Hepatocyte (in vitro differentiated cells): ENCODE data around the gene GABBR1. TPM values are rescaled to one million over a fixed set of nuclear protein-coding genes. Genes with fewer than 3 reads are reported as not detected.
"Not testable (repeated sequence)": the region's sequence is repeated elsewhere in the genome, so short reads cannot be mapped to it uniquely, and the experiment has no call there.

Experiments
- DNase-seq: peaks from one replicate; pipeline ENCODE4 v3.0.0-alpha.2; 2016; ENCODE audit warnings: low spot score
- H2AFZ ChIP-seq: fragments of 200-600 bp; sonication (generic); 2 replicates; pipeline ENCODE4 v1.6.0; 2016; ENCODE audit warnings: antibody characterized with exemption, mild to moderate bottlenecking
- H3K27ac ChIP-seq: fragments of 200-600 bp; sonication (generic); 2 replicates; pipeline ENCODE4 v1.5.1; 2016; ENCODE audit warnings: mild to moderate bottlenecking
- H3K27me3 ChIP-seq: fragments of 200-600 bp; sonication (generic); 2 replicates; pipeline ENCODE4 v1.6.1; 2016
- H3K36me3 ChIP-seq: fragments of 200-600 bp; sonication (generic); replicated peaks from 2 replicates; pipeline ENCODE4 v1.5.1; 2016; ENCODE audit warnings: low read depth; ENCODE audit not compliant: insufficient read depth
- H3K4me1 ChIP-seq: fragments of 200-600 bp; sonication (generic); 2 replicates; pipeline ENCODE4 v1.5.1; 2016; ENCODE audit warnings: mild to moderate bottlenecking, moderate library complexity; ENCODE audit not compliant: insufficient read depth
- H3K4me2 ChIP-seq: fragments of 200-600 bp; sonication (generic); 2 replicates; pipeline ENCODE4 v1.6.0; 2016
- H3K4me3 ChIP-seq: fragments of 200-600 bp; sonication (generic); 2 replicates; pipeline ENCODE4 v1.5.1; 2016; ENCODE audit warnings: mild to moderate bottlenecking
- H3K79me2 ChIP-seq: fragments of 200-600 bp; sonication (generic); 2 replicates; pipeline ENCODE4 v1.6.0; 2017; ENCODE audit warnings: mild to moderate bottlenecking
- H3K9me2 ChIP-seq: fragments of 200-600 bp; sonication (generic); replicated peaks from 2 replicates; pipeline ENCODE4 v1.6.0; 2017; ENCODE audit warnings: mild to moderate bottlenecking; ENCODE audit not compliant: insufficient read depth
- H3K9me3 ChIP-seq: fragments of 200-600 bp; sonication (generic); 2 replicates; pipeline ENCODE4 v1.5.1; 2016; ENCODE audit warnings: low read depth, mild to moderate bottlenecking
- H4K20me1 ChIP-seq: fragments of 200-600 bp; sonication (generic); 2 replicates; pipeline ENCODE4 v1.6.0; 2016; ENCODE audit warnings: mild to moderate bottlenecking; ENCODE audit not compliant: insufficient read depth, poor library complexity, severe bottlenecking
- EZH2 ChIP-seq: fragments of 200-600 bp; sonication (generic); IDR thresholded peaks from 2 replicates; pipeline ENCODE4 v1.6.1; 2016; ENCODE audit warnings: antibody characterized with exemption, mild to moderate bottlenecking, borderline replicate concordance
- EZH2phosphoT487 ChIP-seq: fragments of 200-600 bp; sonication (generic); IDR thresholded peaks from one replicate; pipeline ENCODE4 v1.6.1; 2018; ENCODE audit warnings: antibody characterized with exemption, mild to moderate bottlenecking, low read depth, moderate library complexity; ENCODE audit not compliant: unreplicated experiment, severe bottlenecking
- whole genome bisulfite sequencing: methylation state at CpG from one replicate; pipeline ENCODE4 v1.1.6; 2016; ENCODE audit warnings: low lambda C conversion rate; ENCODE audit errors: missing lambda C conversion rate; 5-methylcytosine and 5-hydroxymethylcytosine counted together
- polyA plus RNA-seq: library from polyadenylated mRNA; unstranded; fragments of >200 nt; fragmentation: Nextera tagmentation; extraction: Ambion mirVana; gene quantifications from 2 replicates; pipeline ENCODE4 v1.2.1, GENCODE V29; 2016
- total RNA-seq: library from RNA; depleted of rRNA; stranded (reverse); fragments of >200 nt; gene quantifications from 2 replicates; pipeline ENCODE4 v1.2.3, GENCODE V29; 2014
- TF ChIP-seq, protein P1 (sequence below): fragments of 200-600 bp; sonication (generic); IDR thresholded peaks from 2 replicates; pipeline ENCODE4 v1.5.1; 2016; ENCODE audit warnings: antibody characterized with exemption, mild to moderate bottlenecking; ENCODE audit not compliant: poor library complexity

Gene GABBR1
- total and polyA plus RNA-seq, 2 experiments from 2014 or later, result 9.9 to 11.3 TPM

DNA sequence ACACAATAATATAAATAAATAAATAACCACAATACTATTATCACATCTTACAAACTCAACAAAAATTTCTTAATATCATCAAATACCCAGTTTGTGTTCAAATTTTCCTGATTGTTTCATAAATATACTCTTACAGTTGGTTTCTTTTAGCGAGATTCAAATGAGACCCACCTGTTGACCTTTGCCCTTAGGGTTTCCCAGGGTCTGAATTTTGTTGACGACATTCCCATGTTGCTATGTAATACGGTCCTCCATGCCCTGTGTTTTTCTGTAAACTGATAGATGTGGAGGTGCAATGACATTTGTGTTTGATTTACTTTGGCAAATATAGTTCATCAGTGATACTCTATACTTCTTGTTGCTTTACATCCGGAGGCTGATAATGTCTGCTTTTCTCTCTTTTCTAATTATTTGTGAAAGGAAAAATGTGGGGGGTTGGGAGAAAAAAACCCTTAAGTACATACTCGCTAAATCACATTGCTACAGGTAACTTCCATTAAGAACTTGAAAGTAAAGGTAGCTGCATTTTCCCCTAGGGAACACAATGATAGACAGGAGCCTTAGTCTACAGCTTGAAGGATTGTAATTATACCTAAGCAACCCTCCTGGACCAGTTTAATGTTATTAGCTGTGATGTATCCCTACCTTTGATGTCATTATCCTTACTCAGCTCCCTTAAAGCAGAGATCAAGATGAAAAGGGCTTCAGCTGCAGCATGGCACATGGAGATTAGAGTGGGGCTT, 30.5 kb upstream of the GABBR1 start:
- Histone ChIP-seq H3K9me2 (no peaks in the 10 kb centered on the region), H4K20me1 (no peaks in the 10 kb centered on the region), H3K27me3 (peaks cover 17% of the 10 kb centered on the region), H3K4me3 (no peak overlapping the region), H3K9me3 (no peaks in the 10 kb centered on the region), H3K4me2 (no peak overlapping the region), H2AFZ (no peak overlapping the region), H3K79me2 (no peaks in the 10 kb centered on the region), H3K4me1 (no peaks in the 10 kb centered on the region), H3K27ac (no peak overlapping the region), H3K36me3 (no peaks in the 10 kb centered on the region)
- TF ChIP-seq EZH2 (no peak), EZH2phosphoT487 (no peak)
- TF ChIP-seq, protein P1, sequence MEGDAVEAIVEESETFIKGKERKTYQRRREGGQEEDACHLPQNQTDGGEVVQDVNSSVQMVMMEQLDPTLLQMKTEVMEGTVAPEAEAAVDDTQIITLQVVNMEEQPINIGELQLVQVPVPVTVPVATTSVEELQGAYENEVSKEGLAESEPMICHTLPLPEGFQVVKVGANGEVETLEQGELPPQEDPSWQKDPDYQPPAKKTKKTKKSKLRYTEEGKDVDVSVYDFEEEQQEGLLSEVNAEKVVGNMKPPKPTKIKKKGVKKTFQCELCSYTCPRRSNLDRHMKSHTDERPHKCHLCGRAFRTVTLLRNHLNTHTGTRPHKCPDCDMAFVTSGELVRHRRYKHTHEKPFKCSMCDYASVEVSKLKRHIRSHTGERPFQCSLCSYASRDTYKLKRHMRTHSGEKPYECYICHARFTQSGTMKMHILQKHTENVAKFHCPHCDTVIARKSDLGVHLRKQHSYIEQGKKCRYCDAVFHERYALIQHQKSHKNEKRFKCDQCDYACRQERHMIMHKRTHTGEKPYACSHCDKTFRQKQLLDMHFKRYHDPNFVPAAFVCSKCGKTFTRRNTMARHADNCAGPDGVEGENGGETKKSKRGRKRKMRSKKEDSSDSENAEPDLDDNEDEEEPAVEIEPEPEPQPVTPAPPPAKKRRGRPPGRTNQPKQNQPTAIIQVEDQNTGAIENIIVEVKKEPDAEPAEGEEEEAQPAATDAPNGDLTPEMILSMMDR, result no peak
- WGBS, result 29% methylated on average over 5 of the region's 5 CpGs
- no peak for DNase-seq

DNA sequence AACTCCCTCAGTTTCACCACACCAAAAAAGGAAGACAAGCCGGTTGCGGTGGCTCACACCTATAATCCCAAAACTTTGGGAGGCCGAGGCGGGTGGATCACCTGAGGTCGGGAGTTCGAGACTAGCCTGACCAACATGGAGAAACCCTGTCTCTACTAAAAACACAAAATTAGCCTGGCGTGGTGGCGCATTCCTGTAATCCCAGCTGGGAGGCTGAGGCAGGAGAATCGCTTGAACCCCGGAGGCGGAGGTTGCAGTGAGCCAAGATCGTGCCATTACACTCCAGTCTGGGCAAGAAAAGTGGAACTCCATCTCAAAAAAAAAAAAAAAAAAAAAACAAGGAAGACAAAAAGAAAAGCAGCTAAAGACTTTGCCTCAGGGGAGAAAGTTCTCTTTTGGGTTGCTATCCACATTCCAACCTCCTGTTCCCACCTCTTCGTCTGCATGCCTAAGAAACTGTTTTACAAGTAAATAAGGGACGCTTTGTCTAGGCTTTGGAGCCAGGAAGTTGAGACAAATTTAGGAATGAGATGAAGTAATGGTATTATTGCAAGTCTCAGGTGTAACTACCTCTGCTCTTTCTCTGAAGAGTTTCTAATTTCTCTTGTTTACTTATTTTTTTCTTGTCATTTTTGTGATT, 28.6 kb upstream of the GABBR1 start:
- not testable (repeated sequence) for H3K27me3 ChIP-seq, H3K9me2 ChIP-seq, H3K36me3 ChIP-seq, DNase-seq, H4K20me1 ChIP-seq, H3K4me3 ChIP-seq, H3K4me1 ChIP-seq, H3K4me2 ChIP-seq, H3K9me3 ChIP-seq, H2AFZ ChIP-seq, H3K27ac ChIP-seq, H3K79me2 ChIP-seq
- WGBS, result 32% methylated on average over 14 of the region's 14 CpGs

DNA sequence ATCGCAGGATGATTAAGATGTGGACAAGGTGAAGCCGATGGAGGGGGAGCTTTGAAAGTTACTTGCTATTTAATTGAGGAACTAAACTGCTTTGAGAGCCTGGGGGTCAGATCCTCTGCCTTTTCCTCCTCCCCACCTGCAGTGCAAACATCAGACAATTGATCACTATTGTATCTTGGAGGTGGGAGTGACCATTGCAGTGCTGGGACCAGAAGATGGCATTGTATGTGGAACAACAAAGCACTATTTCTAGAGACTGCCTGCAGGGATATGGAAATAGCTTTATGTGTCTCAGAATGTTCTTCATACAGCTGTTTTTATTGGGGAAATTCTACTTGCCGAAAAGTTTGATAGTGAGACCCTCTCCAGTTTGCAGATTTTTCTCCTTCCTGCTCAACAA, 28.1 kb upstream of the GABBR1 start:
- H3K4me2 ChIP-seq, result no peak overlapping the region
- H2AFZ ChIP-seq, result no peak overlapping the region
- no peak overlapping the region for H3K4me3 ChIP-seq
- H3K27ac ChIP-seq, result no peak overlapping the region
- H3K79me2 ChIP-seq, result no peaks in the 10 kb centered on the region
- 76% methylated on average over 3 of the region's 3 CpGs for WGBS
- no peaks in the 10 kb centered on the region for H3K9me3 ChIP-seq
- H4K20me1 ChIP-seq, result no peaks in the 10 kb centered on the region
- no peaks in the 10 kb centered on the region for H3K4me1 ChIP-seq
- no peaks in the 10 kb centered on the region for H3K9me2 ChIP-seq
- no peak for TF ChIP-seq EZH2
- no peak for TF ChIP-seq EZH2phosphoT487
- TF ChIP-seq, protein P1, result no peak
- no peaks in the 10 kb centered on the region for H3K36me3 ChIP-seq
- DNase-seq, result no peak
- peaks cover 3% of the 10 kb centered on the region for H3K27me3 ChIP-seq

DNA sequence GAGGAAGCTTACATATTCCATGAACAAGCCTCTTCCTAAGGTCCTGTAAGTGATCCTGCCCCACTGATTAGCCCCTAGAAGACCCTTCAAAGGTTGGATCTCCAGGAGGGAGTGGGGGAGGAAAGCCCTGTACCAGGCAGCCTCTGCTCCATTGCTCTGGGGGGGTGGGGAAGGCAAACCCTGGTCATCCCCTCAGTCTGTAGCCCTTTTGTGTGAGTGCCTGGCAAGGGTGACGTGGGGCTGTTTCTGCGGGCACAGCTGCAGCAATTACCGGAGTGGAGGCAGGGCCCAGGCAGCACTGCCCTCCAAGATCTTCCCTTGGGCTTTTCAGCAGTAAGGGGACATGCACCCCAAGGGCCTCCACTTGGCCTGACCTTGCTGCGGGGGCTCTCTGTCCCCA, 23.8 kb upstream of the GABBR1 start, which contains the start of gene MOG:
MOG (plus strand) TSS at position 295 of the 400 bp plus-strand sequence. CDS start 118 bp downstream, outside the sequence.
- Histone ChIP-seq H3K27ac (no peak within 1 kb of the TSS), H3K79me2 (no peaks in the 10 kb centered on the region), H3K4me2 (no peak within 1 kb of the TSS), H4K20me1 (no peaks in the 10 kb centered on the region), H3K27me3 (peaks cover 6% of the 10 kb centered on the region), H3K4me1 (no peaks in the 10 kb centered on the region), H3K4me3 (no peak within 1 kb of the TSS), H3K9me3 (no peaks in the 10 kb centered on the region), H3K36me3 (no peaks in the 10 kb centered on the region), H2AFZ (no peak within 1 kb of the TSS), H3K9me2 (no peaks in the 10 kb centered on the region)
- 87% methylated on average over 4 of the region's 4 CpGs for WGBS
- no peak for DNase-seq
- TF ChIP-seq, protein P1, result no peak
- TF ChIP-seq EZH2phosphoT487 (no peak), EZH2 (no peak)
